Glomerular endothelial cell (primary cell): Measurements from ENCODE around the gene ESRRA. TPM values are rescaled to one million over a fixed set of nuclear protein-coding genes. Genes with fewer than 3 reads are reported as not detected.

Experiments
- DNase-seq: peaks from one replicate; pipeline ENCODE4 v3.0.0-alpha.2; 2011; ENCODE audit warnings: low read depth, low spot score; ENCODE audit errors: extremely low read depth
- total RNA-seq: library from RNA; depleted of rRNA; stranded (reverse); fragments of >200 nt; gene quantifications from 2 replicates; pipeline ENCODE4 v1.2.3, GENCODE V29; 2015

The ESRRA gene
- total RNA-seq, 1 donor from 2014 or later = 47.2 TPM

DNA sequence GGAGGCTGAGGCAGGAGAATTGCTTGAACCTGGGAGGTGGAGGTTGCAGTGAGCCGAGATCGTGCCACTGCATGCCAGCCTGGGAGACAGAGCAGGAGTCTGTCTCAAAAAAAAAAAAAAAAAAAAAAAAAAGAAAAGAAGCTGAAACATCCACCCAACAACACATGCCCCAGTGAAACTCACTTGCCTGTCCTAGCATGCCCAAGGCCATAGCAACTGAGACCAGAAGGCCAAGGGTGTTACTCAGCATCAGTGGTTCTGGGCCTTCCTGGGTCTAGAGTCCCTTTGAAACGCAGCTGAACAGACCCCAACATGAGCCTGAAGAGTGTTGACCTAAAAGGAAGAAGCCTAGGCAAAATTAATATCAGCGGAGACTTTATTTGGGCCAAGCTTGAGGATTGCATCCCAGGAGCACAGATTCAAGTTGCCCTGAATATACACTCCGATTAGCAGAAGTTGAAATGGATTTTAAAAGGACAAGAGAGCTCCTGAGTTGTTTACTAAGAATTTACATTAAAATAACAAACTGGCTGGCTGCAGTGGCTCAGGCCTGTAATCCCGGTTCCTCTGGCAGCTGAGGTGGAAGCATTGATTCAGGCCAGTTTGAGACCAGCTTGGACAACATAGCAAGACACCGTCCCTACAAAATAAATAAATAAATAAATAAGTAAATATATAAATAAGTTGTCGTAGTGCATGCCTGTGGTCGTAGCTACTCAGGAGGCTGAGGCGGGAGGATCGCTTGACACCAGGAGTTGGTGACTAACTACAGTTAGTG, 19.6 kb downstream of the ESRRA start:
- no peak for DNase-seq

DNA sequence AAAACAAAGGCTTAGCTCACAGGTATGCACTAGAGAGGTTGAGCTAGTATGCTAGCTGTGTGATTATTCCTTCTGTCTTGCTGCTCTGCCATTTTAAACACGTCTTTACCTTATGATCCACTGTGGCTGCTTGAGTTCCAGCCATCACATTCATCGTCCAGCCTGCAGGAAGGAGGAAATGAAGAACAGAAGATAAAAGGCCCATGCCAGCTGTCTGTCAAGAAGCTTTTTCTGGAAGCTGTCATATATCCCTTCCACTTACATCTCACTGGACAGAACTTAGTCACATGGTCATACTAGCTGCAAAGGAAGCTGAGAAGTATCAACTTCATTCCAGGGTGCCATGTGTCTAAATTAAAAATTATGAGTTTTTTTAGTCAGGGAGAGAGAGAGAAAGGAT, 22.1 kb downstream of the ESRRA start:
- DNase-seq = no peak

DNA sequence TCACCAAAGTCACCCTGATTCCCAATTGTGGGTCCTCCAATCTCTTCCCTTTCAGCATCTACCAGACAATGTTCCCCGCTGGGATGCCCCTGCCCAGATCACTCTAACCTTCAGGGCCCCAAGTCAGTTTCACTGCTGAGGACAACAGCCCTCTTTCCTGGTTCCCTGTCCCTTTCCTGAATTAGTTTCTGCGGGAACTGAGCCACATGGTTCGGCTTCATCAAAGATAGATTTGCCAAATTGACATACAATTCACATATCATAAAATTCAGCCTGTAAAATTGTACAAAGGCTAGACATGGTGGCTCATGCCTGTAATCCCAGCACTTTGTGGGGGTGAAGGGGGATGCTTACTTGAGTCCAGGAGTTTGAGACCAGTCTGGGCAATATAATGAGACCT, 22.7 kb downstream of the ESRRA start:
- DNase-seq = no peak

DNA sequence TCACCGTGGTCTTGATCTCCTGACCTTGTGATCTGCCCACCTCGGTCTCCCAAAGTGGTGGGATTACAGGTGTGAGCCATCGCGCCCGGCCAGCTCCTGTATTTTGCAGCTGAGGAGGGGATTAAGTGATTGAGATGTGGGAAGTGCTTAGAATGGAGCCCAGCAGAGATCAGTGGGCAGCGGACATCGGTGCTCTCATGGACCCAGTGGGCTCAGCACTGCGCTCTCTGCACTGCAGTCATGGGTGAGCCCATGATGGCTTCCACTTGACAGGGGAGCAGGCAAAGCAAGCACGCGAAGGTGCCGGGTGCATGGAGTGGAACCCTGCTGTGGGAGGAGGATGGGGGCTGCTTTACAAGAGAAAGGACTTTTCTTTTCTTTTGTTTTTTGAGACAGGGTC, 25.6 kb downstream of the ESRRA start:
- DNase-seq = no peak

DNA sequence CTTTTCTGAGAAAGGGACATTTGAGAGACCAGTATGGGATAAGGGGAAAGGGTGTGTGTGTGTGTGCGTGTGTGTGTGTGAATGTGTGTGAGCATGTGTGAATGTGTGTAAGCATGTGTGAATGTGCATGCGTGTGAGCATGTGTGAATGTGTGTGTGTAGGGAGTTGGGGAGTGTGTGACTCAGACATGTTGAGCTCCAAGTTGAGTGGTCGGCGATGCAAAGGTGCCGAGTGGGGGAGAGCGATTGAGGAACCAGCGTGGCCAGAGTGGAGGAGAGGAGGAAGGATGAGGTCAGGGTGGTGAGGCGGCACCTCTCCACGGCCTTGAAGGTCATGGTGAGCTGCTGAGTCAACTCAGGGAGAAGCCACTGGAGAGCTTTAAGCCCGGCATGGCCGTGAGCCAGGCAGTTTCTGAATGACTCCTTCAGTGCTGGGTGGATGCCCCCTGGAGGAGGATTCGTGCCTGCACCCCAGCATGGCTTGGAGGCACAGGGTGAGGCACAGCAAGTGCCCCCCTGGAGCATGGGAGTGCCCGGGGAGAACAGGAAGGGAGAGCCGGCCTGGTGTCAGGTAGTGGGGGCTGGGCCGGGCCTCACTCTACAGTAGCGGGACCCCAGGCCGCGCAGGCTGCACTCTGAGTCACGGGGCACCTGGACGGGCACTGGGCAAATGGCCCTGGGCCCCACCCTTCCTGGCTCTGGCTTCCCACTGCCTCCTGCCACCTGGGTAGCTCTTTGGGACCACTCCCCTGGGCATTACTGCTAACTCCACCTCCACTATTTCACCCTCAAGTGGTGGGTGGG, 26.4 kb downstream of the ESRRA start:
- peak; percentile 42 for DNase-seq

DNA sequence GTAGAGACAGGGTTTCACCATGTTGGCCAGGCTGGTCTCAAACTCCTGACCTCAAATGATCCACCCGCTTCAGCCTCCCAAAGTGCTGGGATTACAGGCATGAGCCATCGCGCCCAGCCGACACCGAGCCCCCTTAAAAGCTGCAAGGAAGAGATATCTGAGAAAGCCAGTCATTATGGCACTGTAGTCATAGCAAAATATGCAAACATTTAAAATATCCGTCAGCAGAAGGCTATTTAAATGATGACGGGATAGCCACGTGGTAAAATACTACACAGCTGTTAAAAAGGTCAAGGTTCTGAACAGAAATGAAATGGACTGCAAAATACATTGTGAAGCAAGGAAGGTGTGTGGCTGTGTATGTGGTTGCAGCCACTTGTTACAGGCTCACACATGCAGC, 28.2 kb downstream of the ESRRA start:
- DNase-seq = no peak

DNA sequence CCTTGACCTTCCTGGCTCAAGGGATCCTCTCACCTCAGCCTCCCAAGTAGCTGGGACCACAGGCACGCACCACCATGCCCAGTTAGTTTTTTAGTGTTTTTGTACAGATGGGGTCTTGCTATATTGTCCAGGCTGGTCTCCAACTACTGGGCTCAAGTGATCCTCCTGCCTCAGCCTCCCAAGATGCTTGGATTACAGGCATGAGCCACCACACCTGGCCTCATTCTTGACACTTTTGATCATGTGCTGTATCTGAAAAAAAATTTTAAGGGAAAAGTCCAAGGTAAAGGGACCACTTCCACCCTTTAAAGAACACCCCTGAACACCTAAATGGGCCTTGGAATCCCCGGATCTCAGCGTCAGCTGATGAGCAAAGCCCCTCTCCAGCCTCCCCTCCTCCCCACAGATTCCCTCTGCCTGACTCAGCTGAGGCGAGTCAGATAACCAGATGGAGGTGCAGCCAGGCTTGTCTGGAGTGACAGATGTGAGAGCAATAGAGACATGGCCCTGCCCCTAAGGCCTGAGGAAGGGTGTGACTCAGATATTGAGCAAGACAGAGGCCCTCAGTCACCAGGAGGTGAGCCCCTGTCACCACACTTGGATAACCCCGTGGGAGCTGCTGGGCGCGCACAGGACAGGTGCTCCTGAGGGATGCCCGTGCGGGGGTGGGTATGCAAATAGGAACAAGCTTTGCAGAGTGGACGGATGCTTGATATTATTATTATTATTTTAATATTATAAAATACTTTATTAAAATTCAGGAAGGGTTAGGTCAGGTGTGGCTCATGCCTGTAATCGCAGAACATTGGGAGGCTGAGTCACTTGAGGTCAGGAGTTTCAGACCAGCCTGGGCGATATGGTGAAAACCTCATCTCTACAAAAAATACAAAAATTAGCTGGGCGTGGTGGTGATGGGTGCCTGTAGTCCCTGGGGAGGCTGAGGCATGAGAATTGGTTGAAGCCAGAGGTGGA, 29.7 kb downstream of the ESRRA start:
- DNase-seq = no peak

DNA sequence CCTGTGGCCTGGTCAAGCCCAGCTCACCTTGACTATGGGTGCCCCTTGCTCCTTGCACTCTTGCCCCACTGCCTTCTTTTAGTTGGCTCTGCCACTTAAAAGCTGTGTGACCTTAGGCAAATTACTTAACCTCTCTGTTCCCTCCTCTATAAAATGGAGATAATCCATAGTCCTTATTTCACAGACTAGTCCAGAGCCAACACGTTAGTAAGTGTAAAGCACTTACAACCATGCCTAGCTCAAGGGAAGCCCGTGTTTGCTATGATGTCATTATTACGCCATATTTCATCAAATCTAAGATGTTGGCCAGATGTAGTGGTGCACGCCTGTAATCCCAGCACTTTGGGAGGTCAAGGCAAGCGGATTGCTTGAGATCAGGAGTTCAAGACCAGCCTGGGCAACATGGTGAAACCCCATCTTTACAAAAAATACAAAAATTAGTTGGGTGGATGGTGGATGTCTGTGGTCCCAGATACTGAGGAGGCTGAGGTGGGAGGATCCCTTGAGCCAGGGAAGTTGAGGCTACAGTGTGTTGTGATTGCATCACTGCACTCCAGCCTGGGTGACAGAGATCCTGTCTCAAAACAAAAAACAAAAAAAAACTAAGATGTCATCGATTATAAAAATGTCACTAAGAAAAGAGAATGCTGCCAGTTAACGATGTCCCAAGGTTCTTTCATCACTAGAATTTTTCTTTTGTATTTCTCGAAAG, 32.4 kb downstream of the ESRRA start:
- no peak for DNase-seq

DNA sequence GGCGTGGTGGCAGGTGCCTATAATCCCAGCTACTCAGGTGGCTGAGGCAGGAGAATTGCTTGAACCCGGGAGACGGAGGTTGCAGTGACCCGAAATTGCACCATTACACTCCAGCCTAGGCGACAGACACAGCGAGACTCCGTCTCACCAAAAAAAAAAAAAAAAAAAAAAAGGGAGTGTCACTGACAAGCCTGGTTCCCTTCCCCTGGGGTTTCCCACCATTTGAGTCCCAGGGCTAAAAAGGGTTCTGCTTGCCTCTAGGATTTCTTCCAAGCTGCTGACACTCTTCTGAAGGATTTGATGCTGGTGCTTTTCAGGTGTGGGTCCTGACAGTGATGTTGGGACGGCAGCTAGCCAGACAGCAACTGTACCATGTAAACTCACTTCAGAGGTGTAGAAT, 33.4 kb downstream of the ESRRA start:
- no peak for DNase-seq

DNA sequence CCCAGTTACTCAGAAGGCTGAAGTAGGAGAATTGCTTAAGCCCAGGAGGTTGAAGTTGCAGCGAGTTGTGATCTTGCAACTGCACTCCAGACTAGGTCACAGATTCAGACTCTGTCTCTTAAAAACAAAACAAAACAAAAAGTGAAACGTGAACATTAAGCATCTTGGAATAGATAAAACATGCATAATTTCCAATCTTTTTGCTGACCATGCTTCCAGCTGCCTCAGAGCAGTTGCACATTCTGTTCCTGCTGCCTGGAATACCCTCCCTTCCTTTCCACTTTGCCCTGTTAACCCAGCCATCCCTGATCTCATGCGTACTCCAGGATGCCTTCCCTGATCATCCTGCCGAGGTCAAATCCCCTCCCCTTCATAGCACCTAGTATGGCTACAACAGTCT, 34.0 kb downstream of the ESRRA start:
- DNase-seq = no peak

DNA sequence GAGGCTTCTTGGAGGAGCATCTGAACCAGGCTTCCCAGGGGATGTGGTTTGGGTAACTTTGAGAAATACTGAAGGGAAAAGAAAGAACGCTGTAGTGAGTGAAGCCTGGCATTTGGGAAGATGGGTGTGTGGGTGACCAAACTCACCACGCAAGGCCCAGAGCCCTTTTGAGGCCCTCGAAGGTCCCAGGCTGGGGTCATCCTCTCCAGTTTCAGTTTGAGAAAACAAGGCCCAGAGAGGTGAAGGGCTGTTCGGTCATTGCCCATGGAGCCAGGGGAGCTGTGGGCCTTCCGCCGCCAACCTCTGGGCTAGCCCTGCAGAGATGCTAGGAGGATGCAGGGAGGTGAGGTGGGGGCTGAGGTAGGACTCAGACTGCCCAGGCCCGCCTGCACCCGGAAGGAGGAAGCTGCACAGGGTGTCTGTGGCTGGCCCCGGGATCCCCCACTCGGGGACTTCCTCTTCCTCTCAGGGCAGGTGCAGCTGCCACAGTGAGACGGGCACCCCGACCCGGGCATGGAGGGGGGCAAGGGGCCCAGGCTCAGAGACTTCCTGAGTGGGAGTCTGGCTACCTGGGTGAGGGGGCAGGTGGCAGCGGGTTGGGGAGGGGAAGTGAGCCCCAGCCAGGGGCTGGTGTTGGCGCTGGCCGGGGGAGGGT, 34.6 kb downstream of the ESRRA start, which contains the start of gene CCDC88B:
TSS of gene CCDC88B (plus strand) at position 451 of the 655 bp plus-strand sequence. CDS start at position 514, 63 bp downstream.
- DNase-seq = no peak

DNA sequence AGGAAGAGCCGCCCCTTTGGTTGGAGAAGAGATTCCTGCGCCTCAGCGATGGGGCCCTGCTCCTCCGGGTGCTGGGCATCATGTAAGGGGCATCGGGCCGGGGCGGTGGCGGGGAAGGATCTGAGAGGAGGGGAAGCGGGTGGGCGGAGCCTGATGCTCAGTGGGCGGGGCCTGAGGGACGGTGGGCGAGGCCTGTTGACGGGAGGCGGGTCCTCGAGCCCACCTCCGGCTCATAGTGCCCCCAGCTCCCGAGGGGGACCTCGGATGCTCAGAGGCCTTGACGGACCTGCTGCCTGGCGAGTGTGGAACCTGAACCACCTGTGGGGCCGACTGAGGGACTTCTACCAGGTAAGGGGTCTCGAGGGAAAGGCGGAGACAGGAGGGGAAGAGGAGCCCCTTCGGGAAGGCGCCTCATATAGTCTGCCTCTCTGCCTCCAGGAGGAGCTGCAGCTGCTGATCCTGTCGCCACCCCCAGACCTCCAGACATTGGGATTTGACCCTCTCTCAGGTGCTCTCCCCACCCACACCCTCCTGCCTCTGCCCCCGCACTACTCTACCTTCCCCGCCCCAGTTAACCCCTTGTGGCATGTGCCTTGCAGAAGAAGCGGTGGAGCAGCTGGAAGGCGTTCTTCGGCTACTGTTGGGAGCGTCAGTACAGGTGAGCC, 35.5 kb downstream of the ESRRA start:
- DNase-seq = no peak

DNA sequence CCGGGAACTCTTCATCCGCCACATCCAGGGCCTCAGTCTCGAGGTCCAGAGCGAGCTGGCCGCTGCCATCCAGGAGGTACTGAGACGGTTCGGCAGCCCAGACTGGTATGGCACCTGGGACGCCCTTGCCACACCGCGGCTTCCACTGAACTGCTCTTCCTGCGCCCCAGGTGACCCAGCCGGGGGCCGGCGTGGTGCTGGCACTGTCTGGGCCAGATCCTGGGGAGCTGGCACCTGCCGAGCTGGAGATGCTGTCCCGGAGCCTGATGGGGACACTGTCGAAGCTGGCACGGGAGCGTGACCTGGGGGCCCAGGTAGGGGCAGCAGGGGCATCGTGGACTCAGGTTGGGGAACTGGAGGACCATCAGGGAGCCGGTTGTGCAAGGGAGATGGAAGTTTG, 36.1 kb downstream of the ESRRA start:
- no peak for DNase-seq

DNA sequence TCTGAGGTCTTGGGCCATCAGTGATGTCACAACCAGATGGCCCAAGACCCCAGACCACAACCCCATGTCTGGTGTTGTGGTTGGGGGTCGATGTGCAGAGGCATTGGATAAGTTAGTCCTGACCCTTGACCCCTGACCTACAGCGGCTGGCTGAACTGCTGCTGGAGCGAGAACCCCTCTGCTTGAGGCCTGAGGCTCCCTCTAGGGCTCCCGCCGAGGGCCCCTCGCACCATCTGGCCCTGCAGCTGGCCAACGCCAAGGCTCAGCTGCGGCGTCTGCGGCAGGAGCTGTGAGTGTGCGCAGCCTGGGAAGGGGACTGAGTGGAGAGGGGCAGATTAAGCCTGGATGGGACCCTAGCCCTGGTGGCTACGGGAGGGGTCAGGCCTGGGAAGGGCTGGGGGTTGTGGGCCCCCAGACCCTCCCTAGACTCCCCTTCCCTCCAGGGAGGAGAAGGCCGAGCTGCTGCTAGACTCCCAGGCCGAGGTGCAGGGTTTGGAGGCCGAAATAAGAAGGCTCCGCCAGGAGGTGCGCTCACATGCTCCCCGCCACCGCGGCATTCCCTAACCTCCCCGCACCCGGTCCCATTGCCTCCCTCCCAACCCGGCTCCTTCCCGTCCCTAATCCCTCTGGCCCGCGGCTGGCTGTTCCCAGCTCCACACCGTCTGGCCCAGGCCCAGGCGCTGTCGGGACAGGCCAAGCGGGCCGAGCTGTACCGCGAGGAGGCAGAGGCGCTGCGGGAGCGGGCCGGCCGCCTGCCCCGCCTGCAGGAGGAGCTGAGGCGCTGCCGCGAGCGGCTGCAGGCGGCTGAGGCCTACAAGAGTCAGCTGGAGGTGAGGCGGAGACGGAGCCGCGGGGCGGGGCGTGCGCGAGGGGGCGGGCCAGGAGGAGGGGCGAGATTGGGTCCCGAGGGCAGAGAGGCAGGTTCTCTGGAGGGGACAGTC, 36.8 kb downstream of the ESRRA start:
- DNase-seq = no peak

DNA sequence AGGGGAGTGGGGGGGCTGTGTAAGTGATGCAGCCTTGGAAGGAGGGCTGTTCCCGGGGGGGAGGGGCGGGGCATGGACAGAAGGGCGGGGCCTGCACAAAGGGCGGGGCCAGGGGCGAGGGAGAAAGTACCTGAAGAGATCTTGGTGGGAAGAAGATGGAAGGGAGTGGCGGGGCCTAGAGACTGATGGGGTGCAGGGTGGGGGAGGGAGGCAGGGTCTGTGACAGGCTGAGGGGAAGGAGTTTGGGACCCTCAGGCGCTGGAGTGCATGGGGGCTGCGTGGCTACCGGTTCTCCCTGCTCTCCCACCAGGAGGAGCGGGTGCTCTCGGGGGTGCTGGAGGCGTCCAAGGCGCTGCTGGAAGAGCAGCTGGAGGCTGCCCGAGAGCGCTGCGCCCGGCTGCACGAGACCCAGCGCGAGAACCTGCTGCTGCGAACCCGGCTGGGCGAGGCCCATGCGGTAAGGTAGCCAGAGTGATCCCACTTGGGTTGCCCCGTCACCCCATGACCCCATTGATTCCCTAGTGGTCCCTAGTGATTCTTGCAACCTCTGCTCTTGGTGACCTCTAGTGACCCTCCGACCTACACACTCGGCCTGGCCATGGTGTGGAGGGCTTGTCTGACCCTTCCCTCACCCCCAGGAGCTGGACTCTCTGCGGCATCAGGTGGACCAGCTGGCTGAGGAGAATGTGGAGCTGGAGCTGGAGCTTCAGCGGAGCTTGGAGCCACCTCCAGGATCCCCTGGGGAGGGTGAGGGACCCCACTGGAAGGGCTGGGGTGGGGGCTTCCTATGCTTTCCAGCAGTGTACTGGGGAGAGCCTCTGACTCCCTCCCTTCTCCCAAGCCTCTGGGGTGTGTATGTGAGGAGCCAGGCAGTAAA, 37.8 kb downstream of the ESRRA start:
- no peak for DNase-seq

DNA sequence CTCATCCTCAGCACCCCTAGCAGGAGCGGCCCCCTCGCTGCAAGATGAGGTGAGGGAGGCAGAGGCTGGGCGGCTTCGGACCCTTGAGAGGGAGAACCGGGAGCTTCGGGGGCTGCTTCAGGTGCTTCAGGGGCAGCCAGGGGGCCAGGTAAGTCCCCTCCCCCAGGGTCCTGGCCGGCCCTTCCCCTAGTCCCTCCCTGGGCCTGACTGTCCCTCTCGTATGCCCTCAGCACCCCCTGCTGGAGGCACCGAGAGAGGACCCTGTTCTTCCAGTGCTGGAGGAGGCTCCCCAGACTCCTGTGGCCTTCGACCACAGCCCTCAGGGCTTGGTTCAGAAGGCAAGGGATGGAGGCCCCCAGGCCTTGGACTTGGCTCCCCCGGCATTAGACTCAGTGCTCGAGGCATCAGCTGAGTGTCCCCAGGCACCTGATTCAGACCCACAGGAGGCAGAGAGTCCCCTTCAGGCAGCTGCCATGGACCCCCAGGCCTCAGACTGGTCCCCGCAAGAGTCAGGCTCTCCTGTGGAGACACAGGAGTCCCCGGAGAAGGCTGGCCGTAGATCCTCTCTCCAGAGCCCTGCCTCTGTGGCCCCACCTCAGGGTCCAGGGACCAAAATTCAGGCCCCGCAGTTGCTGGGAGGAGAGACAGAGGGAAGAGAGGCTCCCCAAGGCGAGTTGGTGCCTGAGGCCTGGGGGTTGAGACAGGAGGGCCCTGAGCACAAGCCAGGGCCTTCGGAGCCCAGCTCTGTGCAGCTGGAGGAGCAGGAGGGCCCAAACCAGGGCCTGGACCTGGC, 38.6 kb downstream of the ESRRA start:
- DNase-seq = no peak
